ENCODE measurements around the gene EIF4ENIF1.
"Not testable (repeated sequence)": the region's sequence is repeated elsewhere in the genome, so short reads cannot be mapped to it uniquely, and the experiment has no call there.

The EIF4ENIF1 gene

DNA sequence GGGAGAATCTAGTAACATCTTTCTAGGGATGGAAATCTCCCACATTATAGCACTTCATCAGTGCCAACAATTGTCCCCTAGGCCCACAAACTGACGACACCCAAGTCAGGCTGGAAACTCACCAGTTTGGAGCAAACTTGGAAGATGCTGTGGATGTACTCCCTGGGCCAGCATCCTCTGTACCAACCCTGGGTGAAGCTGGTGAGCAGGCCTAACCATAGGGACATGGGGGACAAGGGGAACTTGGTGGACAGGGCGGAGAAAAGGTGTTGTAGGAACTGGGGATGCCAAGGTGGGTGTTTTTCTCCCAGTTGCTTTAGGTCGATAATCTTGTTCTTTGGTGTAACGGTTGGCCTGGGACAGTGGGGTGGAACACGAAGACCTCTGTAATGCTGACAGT, 48.0 kb downstream of the EIF4ENIF1 start:
- DNase-seq (ENCODE audit: low read depth): no peak

DNA sequence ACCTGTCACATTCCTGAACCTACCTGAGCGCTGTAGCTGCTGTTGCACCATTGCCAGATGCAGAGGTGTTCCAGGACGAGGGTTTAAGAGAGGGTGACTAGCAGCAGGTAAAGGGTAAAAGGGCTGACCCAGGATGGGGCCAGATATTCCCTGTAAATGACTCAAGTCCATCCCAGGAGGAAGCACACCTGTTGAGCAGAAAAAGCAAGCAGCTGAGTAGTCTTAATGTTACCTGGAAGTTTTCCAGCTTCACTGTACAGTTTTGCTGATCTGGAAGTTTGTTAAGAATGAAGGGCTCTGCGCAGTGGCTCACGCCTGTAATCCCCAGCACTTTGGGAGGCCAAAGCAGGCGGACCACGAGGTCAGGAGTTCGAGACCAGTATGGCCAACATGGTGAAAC, 49.0 kb downstream of the EIF4ENIF1 start:
- no peak for DNase-seq (ENCODE audit: low read depth)

DNA sequence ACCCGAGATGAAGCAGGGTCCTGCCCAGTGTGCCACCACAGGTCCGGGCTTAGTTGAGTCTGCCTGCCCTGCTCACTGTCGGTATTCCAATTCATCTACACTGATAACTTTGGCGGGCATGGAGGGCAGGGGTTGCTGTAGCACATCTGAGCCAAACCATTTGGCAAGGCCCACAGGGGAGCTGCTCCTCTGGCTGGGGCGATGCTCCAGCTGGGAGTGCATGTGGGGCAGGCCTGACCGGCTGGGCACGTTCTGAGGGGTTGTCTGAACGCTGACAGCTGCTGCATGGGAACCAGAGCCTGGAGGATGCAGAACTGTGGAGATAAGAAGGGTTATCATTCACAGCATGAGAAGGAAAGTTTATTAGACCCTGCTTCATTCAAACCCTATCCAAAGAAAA, 49.8 kb downstream of the EIF4ENIF1 start:
- DNase-seq (ENCODE audit: low read depth): no peak

DNA sequence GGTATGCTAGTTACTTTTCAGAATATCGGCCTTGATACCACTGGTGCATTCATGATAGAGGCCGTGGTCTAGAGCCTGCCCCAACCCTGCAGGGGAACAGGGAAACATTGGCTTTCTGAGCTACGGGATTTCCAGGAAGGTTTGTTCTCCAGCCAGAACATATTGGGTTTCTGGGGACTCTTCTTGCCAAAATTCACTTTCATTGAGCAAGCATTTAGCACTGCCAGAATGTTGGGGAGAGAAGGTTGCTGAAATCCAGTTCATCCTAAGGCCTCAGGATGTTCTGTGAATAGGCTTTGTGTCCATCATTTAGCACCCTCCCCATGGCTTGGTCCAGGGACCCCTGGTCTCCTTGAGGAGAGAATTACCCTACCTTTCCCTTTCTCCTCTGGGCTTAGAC, 53.5 kb downstream of the EIF4ENIF1 start:
- DNase-seq (ENCODE audit: low read depth): no peak

DNA sequence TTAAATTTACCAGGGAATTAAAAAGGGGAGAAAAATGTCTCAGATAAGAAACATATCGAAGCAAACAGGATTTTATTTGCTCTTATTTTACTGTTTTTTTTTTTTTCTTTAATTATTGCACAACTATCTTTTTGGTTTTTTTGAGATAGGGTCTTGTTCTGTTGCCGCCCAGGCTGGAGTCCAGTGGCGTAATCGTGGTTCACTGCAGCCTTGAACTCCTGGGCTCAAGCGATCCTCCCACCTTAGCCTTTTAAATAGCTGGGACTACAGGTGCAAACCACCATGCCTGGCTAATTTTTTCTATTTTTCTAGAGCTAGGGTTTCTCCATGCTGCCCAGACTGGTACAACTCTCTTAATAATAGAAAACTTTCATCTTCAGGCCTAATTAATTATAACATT, 57.7 kb downstream of the EIF4ENIF1 start:
- DNase-seq (ENCODE audit: low read depth): no peak

DNA sequence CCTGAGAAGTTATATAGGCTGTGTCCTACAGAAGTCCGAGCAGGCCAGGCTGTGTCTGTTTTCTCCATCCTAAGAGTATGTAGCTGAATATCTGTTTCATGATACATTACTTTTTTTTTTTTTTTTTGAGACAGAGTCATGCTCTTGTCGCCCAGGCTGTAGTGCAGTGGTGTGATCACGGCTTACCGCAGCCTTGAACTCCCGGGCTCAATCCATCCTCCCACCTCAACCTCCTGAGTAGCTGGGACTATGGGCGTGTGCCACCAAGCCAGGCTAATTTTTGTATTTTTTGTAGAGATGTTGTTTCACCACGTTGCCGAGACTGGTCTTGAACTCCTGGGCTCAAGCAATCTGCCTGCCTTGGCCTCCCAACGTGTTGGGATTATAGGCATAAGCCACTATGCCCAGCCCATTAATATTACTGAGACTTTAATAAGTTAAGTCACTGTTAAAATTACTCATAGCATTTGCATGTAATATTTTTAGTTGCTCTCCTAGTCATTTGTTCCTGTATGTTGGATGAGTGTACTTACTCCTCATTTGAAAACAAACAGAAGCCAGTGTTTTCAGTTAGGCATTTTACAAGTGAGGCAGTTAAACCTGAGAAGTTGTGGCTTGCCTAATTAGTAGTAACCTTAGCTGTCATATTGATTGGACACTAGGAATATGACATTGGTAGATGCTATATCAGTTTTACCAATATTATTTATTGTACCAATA, 64.2 kb downstream of the EIF4ENIF1 start:
- DNase-seq (ENCODE audit: low read depth): no peak

DNA sequence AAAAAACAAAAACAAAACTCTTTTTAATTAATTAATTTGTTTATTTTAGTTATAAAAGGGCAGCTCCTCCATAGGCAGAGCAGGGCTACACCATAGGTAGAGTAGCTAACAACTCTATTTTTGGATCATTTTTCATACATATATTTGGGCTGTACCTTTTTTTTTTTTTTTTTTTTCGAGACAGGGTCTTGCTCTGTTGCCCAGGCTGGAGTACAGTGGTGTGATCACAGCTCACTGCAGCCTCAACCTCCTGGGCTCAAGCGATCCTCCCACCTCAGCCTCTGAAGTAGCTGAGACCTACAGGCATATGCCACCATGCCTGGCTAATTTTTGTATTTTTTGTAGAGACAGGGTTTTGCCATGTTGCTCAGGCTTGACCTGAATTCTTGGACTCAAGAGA, 87.3 kb downstream of the EIF4ENIF1 start:
- DNase-seq (ENCODE audit: low read depth): not testable (repeated sequence)

DNA sequence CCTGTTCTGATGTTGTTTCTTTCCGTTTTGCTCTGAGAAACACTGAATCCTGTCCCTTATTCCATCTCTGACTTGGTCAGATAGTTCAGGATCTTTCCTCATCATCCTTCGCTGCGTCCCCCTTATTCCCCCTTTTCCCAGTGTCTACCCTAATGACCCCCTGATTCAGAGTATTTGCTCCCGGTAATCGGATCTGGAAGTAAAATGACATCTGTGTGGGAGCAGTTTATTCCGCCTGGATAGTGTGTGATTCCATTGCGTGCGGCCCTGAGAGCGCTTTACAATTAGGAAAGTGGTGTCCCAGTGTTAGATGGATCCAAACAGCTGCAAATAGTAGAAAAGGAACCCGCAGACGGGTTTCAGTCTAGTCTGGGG, 89.6 kb downstream of the EIF4ENIF1 start:
- DNase-seq (ENCODE audit: low read depth): no peak

DNA sequence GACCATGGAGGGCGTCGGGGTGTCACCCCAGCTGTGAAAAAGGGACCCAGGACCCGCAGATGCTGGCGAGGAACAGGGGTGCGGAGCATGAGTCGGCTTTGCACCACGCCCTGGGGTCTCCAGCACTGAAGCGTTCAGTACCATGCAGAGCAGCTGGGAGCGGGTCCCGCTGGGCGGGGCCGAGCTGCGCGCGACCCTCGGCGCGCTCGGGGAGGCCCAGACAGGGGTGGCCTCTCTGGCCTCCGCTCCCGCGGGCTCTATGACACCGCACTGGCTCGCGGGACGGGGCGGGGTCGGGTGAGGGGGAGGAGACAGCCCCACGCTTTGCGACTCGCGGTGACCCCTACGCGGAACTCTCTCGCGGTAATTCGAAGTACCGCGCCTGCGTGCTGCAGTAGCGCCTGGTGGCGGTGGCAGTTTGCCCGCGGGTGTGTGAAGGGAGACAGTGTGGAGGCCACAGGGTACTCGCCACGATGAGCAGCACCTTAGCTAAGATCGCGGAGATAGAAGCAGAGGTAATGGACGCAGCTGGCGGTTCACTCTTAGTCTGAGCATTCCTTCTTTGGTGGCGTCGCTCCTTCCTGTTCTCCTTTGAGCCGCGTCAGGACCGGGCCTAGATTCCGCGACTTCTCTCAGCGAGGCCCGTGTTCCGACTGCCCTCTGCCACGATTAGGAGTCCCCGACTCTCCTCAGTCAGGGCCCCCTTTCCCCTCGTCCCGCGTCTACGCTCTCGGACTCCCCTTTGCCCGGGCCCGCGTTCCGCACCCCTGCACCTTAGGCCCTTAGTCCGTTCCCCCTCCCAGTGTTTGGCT, 90.2 kb downstream of the EIF4ENIF1 start, which contains the start of gene DRG1:
TSS of gene DRG1 (plus strand) at position 394 of the 812 bp plus-strand sequence. CDS start at position 474, 80 bp downstream.
- DNase-seq (ENCODE audit: low read depth): peak; percentile 97

DNA sequence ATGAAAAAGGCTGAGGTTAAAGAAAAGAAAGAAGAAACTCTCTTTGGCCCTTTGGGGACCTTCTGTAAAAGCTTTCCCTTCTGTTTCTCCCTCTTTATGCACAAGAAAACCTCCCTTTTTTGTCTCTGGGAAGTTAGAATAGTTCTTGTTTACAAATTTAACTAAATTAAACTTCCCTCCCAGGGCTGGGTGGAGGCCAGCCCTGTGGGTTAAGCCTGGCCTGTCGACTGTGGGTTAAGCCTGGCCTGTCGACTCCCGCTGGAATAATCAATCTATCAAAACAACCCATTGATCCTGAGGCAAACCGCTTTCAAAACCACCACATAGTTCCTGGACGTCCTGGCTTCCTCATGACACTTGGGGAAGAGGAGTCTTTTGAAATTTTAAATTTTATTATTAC, 91.4 kb downstream of the EIF4ENIF1 start:
- no peak for DNase-seq (ENCODE audit: low read depth)

DNA sequence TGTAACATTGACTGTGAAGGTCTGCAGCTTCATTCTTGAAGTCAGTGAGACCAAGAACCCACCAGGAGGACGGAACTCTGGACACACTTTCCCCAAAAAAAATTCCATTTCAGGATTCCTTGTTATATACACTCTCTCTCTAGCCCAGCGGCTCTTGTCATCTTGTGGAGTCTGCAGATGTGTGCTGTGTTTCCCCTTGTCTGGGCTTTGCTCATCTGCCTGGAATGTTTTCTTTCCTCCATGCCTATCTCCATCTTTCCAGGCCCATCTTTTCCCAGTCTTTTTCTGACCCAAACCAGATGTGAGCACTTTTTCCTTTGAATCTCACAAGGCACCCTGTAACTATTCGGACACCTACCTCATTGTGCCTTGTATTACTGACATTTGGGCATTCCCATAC, 95.3 kb downstream of the EIF4ENIF1 start:
- DNase-seq (ENCODE audit: low read depth): no peak

DNA sequence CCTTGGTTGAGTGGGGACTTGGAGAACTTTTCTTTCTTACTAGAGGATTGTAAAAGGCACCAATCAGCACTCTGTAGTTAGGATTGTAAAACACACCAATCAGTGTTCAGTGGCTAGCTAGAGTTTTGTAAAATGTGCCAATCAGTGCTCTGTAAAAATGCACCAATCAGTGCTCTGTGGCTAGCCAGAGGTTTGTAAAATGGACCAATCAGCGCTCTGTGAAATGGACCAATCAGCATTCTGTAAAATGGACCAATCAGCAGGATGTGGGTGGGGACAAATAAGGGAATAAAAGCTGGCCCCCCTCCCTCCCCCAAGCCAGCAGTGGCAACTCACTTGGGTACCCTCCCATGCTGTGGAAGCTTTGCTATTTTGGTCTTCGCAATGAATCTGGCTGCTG, 95.7 kb downstream of the EIF4ENIF1 start:
- no peak for DNase-seq (ENCODE audit: low read depth)
